ENCODE measurements around the gene OR10J4. TPM values are rescaled to one million over a fixed set of nuclear protein-coding genes. Genes with fewer than 3 reads are reported as not detected.
"Not testable (repeated sequence)": the region's sequence is repeated elsewhere in the genome, so short reads cannot be mapped to it uniquely, and the experiment has no call there.

Gene OR10J4
- total RNA-seq, 2 donors from 2014 or later = not detected

GRCh38 chr1:159444511-159444910, 12.5 kb downstream of the OR10J4 start:
- Histone ChIP-seq H3K27me3 (ENCODE audit: control insufficient read depth, insufficient read depth, low read length, poor library complexity, severe bottlenecking) (peaks cover 12% of the 10 kb centered on the region), H3K9ac (ENCODE audit: extremely low read depth, low read length, poor library complexity, severe bottlenecking) (no peak overlapping the region), H3K27ac (ENCODE audit: low read depth, low read length) (no peak overlapping the region), H3K4me3 (ENCODE audit: low read length) (no peak overlapping the region), H3K9me3 (ENCODE audit: control insufficient read depth, low read length) (peaks cover 9% of the 10 kb centered on the region), H3K36me3 (ENCODE audit: control insufficient read depth, insufficient read depth, low read length) (no peaks in the 10 kb centered on the region), H3K4me1 (ENCODE audit: control insufficient read depth, insufficient read depth, low read length) (no peaks in the 10 kb centered on the region)
- TF ChIP-seq CTCF (conservative IDR thresholded peaks at IDR 0.05) = no peak
- no peak overlapping the region for H3K4me3 Mint-ChIP-seq
- no peak for DNase-seq
- H3K27me3 Mint-ChIP-seq (ENCODE audit: insufficient read depth) = peaks cover 2% of the 10 kb centered on the region
- H3K4me1 Mint-ChIP-seq = no peaks in the 10 kb centered on the region
- H3K27ac Mint-ChIP-seq = no peak overlapping the region
- no peaks in the 10 kb centered on the region for H3K36me3 Mint-ChIP-seq (ENCODE audit: low read depth)
- H3K9me3 Mint-ChIP-seq = peaks cover 73% of the 10 kb centered on the region

- H3K4me3 ChIP-seq (ENCODE audit: low read length) = no peak overlapping the region
- Mint-ChIP-seq H3K9me3 (peaks cover 76% of the 10 kb centered on the region), H3K36me3 (ENCODE audit: low read depth) (no peaks in the 10 kb centered on the region), H3K4me3 (no peak overlapping the region), H3K27me3 (ENCODE audit: insufficient read depth) (peaks cover 2% of the 10 kb centered on the region), H3K27ac (no peak overlapping the region), H3K4me1 (no peaks in the 10 kb centered on the region)
- no peaks in the 10 kb centered on the region for H3K36me3 ChIP-seq (ENCODE audit: control insufficient read depth, insufficient read depth, low read length)
- no peak overlapping the region for H3K27ac ChIP-seq (ENCODE audit: low read depth, low read length)
- no peaks in the 10 kb centered on the region for H3K27me3 ChIP-seq (ENCODE audit: control insufficient read depth, insufficient read depth, low read length, poor library complexity, severe bottlenecking)
- no peaks in the 10 kb centered on the region for H3K4me1 ChIP-seq (ENCODE audit: control insufficient read depth, insufficient read depth, low read length)
- DNase-seq = no peak
- H3K9ac ChIP-seq (ENCODE audit: extremely low read depth, low read length, poor library complexity, severe bottlenecking) = no peak overlapping the region
- TF ChIP-seq CTCF (conservative IDR thresholded peaks at IDR 0.05) = no peak
- peaks cover 17% of the 10 kb centered on the region for H3K9me3 ChIP-seq (ENCODE audit: control insufficient read depth, low read length)
- WGBS, 2 experiments (ENCODE audit: insufficient coverage in 1 of 2, insufficient read length in 1 of 2) = no CpG with 5 or more reads among the region's 1 CpG
Observed at GRCh38 chr1:159448181-159448580, 16.2 kb downstream of the OR10J4 start.

GRCh38 chr1:159449605-159450004, 17.6 kb downstream of the OR10J4 start:
- not testable (repeated sequence) for H3K36me3 Mint-ChIP-seq (ENCODE audit: low read depth); H3K4me1 ChIP-seq (ENCODE audit: control insufficient read depth, insufficient read depth, low read length); H3K4me3 Mint-ChIP-seq; DNase-seq; H3K27me3 Mint-ChIP-seq (ENCODE audit: insufficient read depth); H3K4me3 ChIP-seq (ENCODE audit: low read length); H3K27ac Mint-ChIP-seq; H3K27me3 ChIP-seq (ENCODE audit: control insufficient read depth, insufficient read depth, low read length, poor library complexity, severe bottlenecking); H3K9ac ChIP-seq (ENCODE audit: extremely low read depth, low read length, poor library complexity, severe bottlenecking); H3K27ac ChIP-seq (ENCODE audit: low read depth, low read length); H3K36me3 ChIP-seq (ENCODE audit: control insufficient read depth, insufficient read depth, low read length); H3K4me1 Mint-ChIP-seq
- peaks cover 17% of the 10 kb centered on the region for H3K9me3 ChIP-seq (ENCODE audit: control insufficient read depth, low read length)
- 92% methylated on average over 13 of the region's 23 CpGs; no CpG with 5 or more reads in 1 of the 2 experiments for WGBS, 2 experiments (ENCODE audit: insufficient coverage in 1 of 2, insufficient read length in 1 of 2)
- H3K9me3 Mint-ChIP-seq = peaks cover 72% of the 10 kb centered on the region

GRCh38 chr1:159459551-159459950, 27.5 kb downstream of the OR10J4 start:
- H3K36me3 ChIP-seq (ENCODE audit: control insufficient read depth, insufficient read depth, low read length) = no peaks in the 10 kb centered on the region
- DNase-seq = no peak
- H3K27me3 ChIP-seq (ENCODE audit: control insufficient read depth, insufficient read depth, low read length, poor library complexity, severe bottlenecking) = no peaks in the 10 kb centered on the region
- H3K9me3 ChIP-seq (ENCODE audit: control insufficient read depth, low read length) = peaks cover 7% of the 10 kb centered on the region
- no peaks in the 10 kb centered on the region for H3K4me1 Mint-ChIP-seq
- H3K9ac ChIP-seq (ENCODE audit: extremely low read depth, low read length, poor library complexity, severe bottlenecking) = no peak overlapping the region
- H3K27ac Mint-ChIP-seq = no peak overlapping the region
- no peaks in the 10 kb centered on the region for H3K4me1 ChIP-seq (ENCODE audit: control insufficient read depth, insufficient read depth, low read length)
- no peak overlapping the region for H3K27ac ChIP-seq (ENCODE audit: low read depth, low read length)
- no peak for TF ChIP-seq CTCF (conservative IDR thresholded peaks at IDR 0.05)
- H3K36me3 Mint-ChIP-seq (ENCODE audit: low read depth) = no peaks in the 10 kb centered on the region
- H3K4me3 Mint-ChIP-seq = no peak overlapping the region
- H3K27me3 Mint-ChIP-seq (ENCODE audit: insufficient read depth) = no peaks in the 10 kb centered on the region
- 80% methylated on average over 1 of the region's 2 CpGs; no CpG with 5 or more reads in 1 of the 2 experiments for WGBS, 2 experiments (ENCODE audit: insufficient coverage in 1 of 2, insufficient read length in 1 of 2)
- no peak overlapping the region for H3K4me3 ChIP-seq (ENCODE audit: low read length)
- H3K9me3 Mint-ChIP-seq = peaks cover 53% of the 10 kb centered on the region

All from endodermal cell (in vitro differentiated cells).